Gastrocnemius medialis (tissue), 4 donors: ENCODE data around the gene B3GNT9.

ENCODE experiments used
- POLR2A ChIP-seq, 2 donors: fragments of 450-650 bp; IDR thresholded peaks; one replicate each; pipeline ENCODE4 v1.6.1; 2017; ENCODE audit warnings: antibody characterized with exemption in 2 of 2, mild to moderate bottlenecking in 2 of 2, moderate library complexity in 2 of 2
- TF ChIP-seq, protein P1 (sequence below), 5 experiments: fragments of 450-650 bp in 3 of 5; fragments of 200-600 bp in 2 of 5; sonication (generic) in 2 of 5; IDR thresholded peaks in 4 of 5; conservative IDR thresholded peaks in 1 of 5; 1 replicate in 4 of 5; 2 replicates in 1 of 5; pipeline ENCODE4 v1.5.1; 2016 to 2019; ENCODE audit warnings: antibody characterized with exemption in 5 of 5, mild to moderate bottlenecking in 3 of 5, moderate library complexity in 3 of 5

DNA sequence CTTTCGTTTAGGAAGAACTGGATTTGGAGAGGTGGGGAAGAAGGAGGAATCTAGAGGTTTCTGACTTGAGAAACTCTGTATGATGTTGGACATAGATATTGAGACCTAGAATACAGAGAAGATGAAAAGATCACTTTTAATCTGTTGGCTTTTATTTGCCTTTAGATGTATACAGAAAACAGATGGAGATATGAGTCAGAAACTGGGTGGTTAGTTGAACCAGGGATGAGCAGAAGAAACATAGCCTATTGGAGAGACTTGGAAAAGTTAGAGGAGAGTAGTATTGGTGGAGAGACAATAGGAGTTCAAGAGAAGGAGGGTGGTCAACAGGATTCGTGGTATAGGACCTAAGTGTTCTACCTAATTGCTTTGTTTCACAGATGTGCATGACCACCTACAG is 36.0 kb downstream of the B3GNT9 start:
- TF ChIP-seq, protein P1, sequence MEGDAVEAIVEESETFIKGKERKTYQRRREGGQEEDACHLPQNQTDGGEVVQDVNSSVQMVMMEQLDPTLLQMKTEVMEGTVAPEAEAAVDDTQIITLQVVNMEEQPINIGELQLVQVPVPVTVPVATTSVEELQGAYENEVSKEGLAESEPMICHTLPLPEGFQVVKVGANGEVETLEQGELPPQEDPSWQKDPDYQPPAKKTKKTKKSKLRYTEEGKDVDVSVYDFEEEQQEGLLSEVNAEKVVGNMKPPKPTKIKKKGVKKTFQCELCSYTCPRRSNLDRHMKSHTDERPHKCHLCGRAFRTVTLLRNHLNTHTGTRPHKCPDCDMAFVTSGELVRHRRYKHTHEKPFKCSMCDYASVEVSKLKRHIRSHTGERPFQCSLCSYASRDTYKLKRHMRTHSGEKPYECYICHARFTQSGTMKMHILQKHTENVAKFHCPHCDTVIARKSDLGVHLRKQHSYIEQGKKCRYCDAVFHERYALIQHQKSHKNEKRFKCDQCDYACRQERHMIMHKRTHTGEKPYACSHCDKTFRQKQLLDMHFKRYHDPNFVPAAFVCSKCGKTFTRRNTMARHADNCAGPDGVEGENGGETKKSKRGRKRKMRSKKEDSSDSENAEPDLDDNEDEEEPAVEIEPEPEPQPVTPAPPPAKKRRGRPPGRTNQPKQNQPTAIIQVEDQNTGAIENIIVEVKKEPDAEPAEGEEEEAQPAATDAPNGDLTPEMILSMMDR (IDR thresholded peaks at IDR 0.05 in 4 of 5, conservative IDR thresholded peaks at IDR 0.05 in 1 of 5): no peak
- TF ChIP-seq POLR2A (IDR thresholded peaks at IDR 0.05): no peak
